ENCODE data around the gene GRAMD2A. TPM values are rescaled to one million over a fixed set of nuclear protein-coding genes. Genes with fewer than 3 reads are reported as not detected.

The GRAMD2A gene
- total RNA-seq, 4 donors from 2014 or later: 3.6 to 13.1 (median 9.0) TPM

DNA sequence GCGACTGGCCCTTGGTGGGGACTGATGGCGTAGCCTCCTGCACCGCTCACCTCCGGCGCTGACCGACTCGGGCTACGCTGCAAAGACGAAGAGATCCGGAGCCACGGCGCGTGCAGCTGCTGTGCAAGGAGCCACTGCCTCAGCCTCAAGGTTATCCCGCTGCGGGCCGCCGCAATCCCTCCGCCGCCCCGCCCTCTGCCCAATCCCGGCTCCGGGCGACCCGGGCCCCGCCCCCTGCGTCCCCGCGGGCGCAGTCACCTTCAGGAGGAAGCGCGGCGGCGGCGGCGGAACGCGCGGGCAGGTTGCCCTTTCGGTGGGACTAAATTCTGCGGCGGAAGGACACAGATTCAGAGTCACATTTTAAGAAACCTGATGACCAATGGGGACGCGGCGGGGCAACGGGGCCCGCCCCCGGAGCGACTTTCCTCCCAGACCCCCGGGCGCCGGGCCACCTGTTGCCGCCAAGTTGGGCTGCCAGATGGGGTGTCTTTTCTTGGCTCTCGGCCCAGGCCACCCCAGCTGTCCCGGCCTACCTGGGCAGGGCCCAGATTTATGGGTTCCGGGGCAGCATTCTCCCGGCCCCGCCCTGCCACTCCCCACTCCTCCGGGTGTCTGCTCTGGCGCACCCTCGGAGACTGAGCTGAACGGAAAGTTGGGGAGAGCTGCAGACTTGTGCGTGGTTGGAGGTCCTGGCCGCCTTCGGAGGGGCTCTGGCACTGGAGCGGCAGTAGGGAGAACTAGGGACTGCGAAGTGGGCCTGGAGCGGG, 33.7 kb upstream of the GRAMD2A start, which contains the start of gene PKM:
PKM (minus strand) TSS at position 125 of the 767 bp plus-strand sequence. CDS start 12,093 bp downstream, outside the sequence.
- no peaks in the 10 kb centered on the region for H3K36me3 ChIP-seq
- H3K27ac ChIP-seq: peak within 1 kb of the TSS; percentile 97
- no peaks in the 10 kb centered on the region for H3K27me3 ChIP-seq
- 0% methylated on average over 27 of the region's 67 CpGs for WGBS
- DNase-seq (ENCODE audit: low spot score in 2 of 2): peak; percentile 95 to 96
- peak within 1 kb of the TSS; percentile 89 for H3K4me3 ChIP-seq
- H3K4me1 ChIP-seq: peaks cover 55% of the 10 kb centered on the region
- TF ChIP-seq EP300 (IDR thresholded peaks at IDR 0.05) (no peak), POLR2A (IDR thresholded peaks at IDR 0.05) (peak; percentile 69 to 93), POLR2AphosphoS5 (IDR thresholded peaks at IDR 0.05) (peak in 2 of 3 donors; percentile 51 to 90)
- TF ChIP-seq, protein P1, sequence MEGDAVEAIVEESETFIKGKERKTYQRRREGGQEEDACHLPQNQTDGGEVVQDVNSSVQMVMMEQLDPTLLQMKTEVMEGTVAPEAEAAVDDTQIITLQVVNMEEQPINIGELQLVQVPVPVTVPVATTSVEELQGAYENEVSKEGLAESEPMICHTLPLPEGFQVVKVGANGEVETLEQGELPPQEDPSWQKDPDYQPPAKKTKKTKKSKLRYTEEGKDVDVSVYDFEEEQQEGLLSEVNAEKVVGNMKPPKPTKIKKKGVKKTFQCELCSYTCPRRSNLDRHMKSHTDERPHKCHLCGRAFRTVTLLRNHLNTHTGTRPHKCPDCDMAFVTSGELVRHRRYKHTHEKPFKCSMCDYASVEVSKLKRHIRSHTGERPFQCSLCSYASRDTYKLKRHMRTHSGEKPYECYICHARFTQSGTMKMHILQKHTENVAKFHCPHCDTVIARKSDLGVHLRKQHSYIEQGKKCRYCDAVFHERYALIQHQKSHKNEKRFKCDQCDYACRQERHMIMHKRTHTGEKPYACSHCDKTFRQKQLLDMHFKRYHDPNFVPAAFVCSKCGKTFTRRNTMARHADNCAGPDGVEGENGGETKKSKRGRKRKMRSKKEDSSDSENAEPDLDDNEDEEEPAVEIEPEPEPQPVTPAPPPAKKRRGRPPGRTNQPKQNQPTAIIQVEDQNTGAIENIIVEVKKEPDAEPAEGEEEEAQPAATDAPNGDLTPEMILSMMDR (IDR thresholded peaks at IDR 0.05): no peak
- H3K9me3 ChIP-seq: no peaks in the 10 kb centered on the region

DNA sequence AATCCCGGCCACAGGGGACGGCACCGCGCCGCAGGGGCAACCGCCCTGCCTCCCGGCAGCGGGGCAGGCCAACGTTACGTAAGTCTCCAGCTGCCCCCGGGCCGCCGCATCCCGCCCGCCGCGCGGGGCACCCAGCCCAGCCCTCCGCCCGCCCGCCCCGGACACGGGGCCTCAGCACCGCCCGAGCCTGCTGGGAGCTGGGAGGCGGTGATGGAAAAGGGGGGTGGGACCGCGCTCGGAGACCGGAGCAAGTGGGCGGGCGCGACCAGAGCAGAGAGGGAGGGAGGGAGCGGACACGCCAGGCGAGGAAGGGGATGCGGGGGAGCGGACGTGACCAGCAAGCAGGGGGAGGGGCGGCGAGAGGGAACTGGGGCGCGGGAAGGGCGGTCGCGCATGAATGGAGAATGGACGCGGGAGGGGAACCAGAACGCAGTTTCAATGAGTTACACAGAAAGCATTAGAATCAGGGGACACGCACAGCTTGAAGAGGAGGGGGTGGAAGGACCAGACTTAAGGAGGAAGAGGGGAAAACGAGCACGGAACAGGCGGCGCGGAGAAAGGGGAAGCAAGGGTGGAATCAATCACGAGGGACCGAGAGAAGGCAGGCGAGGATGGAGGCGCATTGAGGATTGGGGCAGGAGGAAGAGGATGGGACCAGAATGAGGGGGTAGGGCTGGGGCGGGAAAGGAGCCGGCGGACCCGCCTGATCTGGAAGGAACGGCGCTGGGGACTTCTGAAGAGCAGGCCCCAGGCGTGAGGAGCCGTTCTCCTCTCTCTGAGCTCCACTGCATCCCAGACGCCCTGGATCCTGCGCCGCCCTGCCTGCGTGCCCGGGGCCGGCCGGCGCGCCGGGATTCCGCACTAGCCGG, 32.8 kb upstream of the GRAMD2A start:
- peak overlapping the region; percentile 97 for H3K27ac ChIP-seq
- H3K36me3 ChIP-seq: no peaks in the 10 kb centered on the region
- H3K4me3 ChIP-seq: peak overlapping the region; percentile 89
- under 1% methylated on average over 55 of the region's 79 CpGs for WGBS
- H3K9me3 ChIP-seq: no peaks in the 10 kb centered on the region
- DNase-seq (ENCODE audit: low spot score in 2 of 2): peak; percentile 92 to 95
- no peaks in the 10 kb centered on the region for H3K27me3 ChIP-seq
- TF ChIP-seq EP300 (IDR thresholded peaks at IDR 0.05) (no peak), POLR2AphosphoS5 (IDR thresholded peaks at IDR 0.05) (peak in 1 of 3 donors; percentile 20), POLR2A (IDR thresholded peaks at IDR 0.05) (peak in 1 of 2 donors; percentile 27)
- TF ChIP-seq, protein P1 (IDR thresholded peaks at IDR 0.05): no peak
- H3K4me1 ChIP-seq: peaks cover 61% of the 10 kb centered on the region

DNA sequence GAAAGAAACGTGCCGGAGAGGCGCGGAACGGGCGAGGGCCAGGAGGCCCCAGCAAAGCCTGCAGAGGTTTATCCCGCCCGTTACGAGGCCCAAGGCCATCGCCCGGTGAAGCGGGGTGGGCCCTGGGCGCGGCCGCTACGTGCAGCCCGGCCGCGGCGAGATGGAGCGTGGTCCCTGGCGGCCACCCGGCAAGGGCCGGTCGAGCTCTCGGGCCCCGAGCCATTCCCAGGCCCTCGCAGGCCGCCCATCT, 32.3 kb upstream of the GRAMD2A start:
- Histone ChIP-seq H3K36me3 (no peaks in the 10 kb centered on the region), H3K27ac (peak overlapping the region; percentile 97), H3K27me3 (no peaks in the 10 kb centered on the region), H3K4me3 (peak overlapping the region; percentile 89), H3K9me3 (no peaks in the 10 kb centered on the region), H3K4me1 (peaks cover 61% of the 10 kb centered on the region)
- TF ChIP-seq, protein P1 (IDR thresholded peaks at IDR 0.05): no peak
- DNase-seq (ENCODE audit: low spot score in 2 of 2): no peak
- under 1% methylated on average over 27 of the region's 29 CpGs for WGBS

- DNase-seq (ENCODE audit: low spot score in 2 of 2): no peak
- H3K27me3 ChIP-seq: no peaks in the 10 kb centered on the region
- WGBS: 4% methylated on average over 25 of the region's 25 CpGs
- peaks cover 63% of the 10 kb centered on the region for H3K4me1 ChIP-seq
- peak overlapping the region; percentile 97 for H3K27ac ChIP-seq
- peak overlapping the region; percentile 89 for H3K4me3 ChIP-seq
- no peaks in the 10 kb centered on the region for H3K9me3 ChIP-seq
- TF ChIP-seq, protein P1 (IDR thresholded peaks at IDR 0.05): no peak
- TF ChIP-seq POLR2A (IDR thresholded peaks at IDR 0.05) (no peak), POLR2AphosphoS5 (IDR thresholded peaks at IDR 0.05) (no peak), EP300 (IDR thresholded peaks at IDR 0.05) (no peak)
- no peaks in the 10 kb centered on the region for H3K36me3 ChIP-seq
Observed at GRCh38 chr15:72229076-72229946, 31.7 kb upstream of the GRAMD2A start.
